ENCODE data around the gene POLR3A. TPM values are rescaled to one million over a fixed set of nuclear protein-coding genes. Genes with fewer than 3 reads are reported as not detected.

Gene POLR3A
- total RNA-seq, 4 donors from 2014 or later, result 8.3 to 13.5 (median 12.0) TPM

- H3K4me1 ChIP-seq, result peaks cover 3 to 46% (median 8%) of the 10 kb centered on the region in 3 donors
- intact Hi-C loops (cut with DNase I), result loop anchor here (5.0 kb wide), 1 partner anchor 1146 kb away; no protein-coding TSS in a partner anchor
- peaks cover 6 to 34% (median 8%) of the 10 kb centered on the region in 3 donors for H3K36me3 ChIP-seq
These were observed 16.5 kb upstream of the POLR3A start for GRCh38 chr10:78045856-78046255.

GRCh38 chr10:78045237-78045636 lies 15.9 kb upstream of the POLR3A start:
- H3K4me1 ChIP-seq, result peaks cover 3 to 46% (median 8%) of the 10 kb centered on the region in 3 donors
- intact Hi-C loops (cut with DNase I), result loop anchor here (5.0 kb wide), 1 partner anchor 1147 kb away; no protein-coding TSS in a partner anchor
- H3K9me3 ChIP-seq, result no peaks in the 10 kb centered on the region
- H3K36me3 ChIP-seq, result peaks cover 8 to 40% (median 13%) of the 10 kb centered on the region in 3 donors
- no peak overlapping the region for H3K4me3 ChIP-seq
- H3K27me3 ChIP-seq, result no peaks in the 10 kb centered on the region
- TF ChIP-seq CTCF (IDR thresholded peaks at IDR 0.05), result no peak
- TF ChIP-seq POLR2A (IDR thresholded peaks at IDR 0.05), result no peak
- WGBS, 2 donors, result 43 to 56% methylated on average over 6 to 10 of the region's 10 CpGs
- peak overlapping the region in 3 of 4 donors; percentile 18 to 38 (median 23) for H3K27ac ChIP-seq
- no peak for DNase-seq

More at GRCh38 chr10:78045856-78046255, 16.5 kb upstream of the POLR3A start:
- peak overlapping the region in 1 of 4 donors; percentile 38 for H3K27ac ChIP-seq
- H3K4me3 ChIP-seq, result no peak overlapping the region
- no peaks in the 10 kb centered on the region for H3K9me3 ChIP-seq
- no peak for DNase-seq
- H3K27me3 ChIP-seq, result no peaks in the 10 kb centered on the region
- 65 to 71% methylated on average over 5 to 6 of the region's 8 CpGs for WGBS, 2 donors
- TF ChIP-seq CTCF (IDR thresholded peaks at IDR 0.05) (no peak), POLR2A (IDR thresholded peaks at IDR 0.05) (no peak)

GRCh38 chr10:78044699-78045098 lies 15.4 kb upstream of the POLR3A start:
- TF ChIP-seq POLR2A (IDR thresholded peaks at IDR 0.05) (no peak), CTCF (IDR thresholded peaks at IDR 0.05) (no peak)
- no peak for DNase-seq
- peaks cover 8 to 43% (median 18%) of the 10 kb centered on the region in 3 donors for H3K36me3 ChIP-seq
- intact Hi-C loops (cut with DNase I), result loop anchor here (5.0 kb wide), 1 partner anchor 1148 kb away; no protein-coding TSS in a partner anchor
- H3K27me3 ChIP-seq, result no peaks in the 10 kb centered on the region
- no peak overlapping the region for H3K4me3 ChIP-seq
- no peaks in the 10 kb centered on the region for H3K9me3 ChIP-seq
- WGBS, 2 donors, result 43 to 50% methylated on average over 9 to 10 of the region's 10 CpGs
- H3K27ac ChIP-seq, result peak overlapping the region in 2 of 4 donors; percentile 23 to 38
- peaks cover 3 to 50% (median 8%) of the 10 kb centered on the region in 3 donors for H3K4me1 ChIP-seq

- intact Hi-C loops (cut with DNase I), result no loop called here
These were observed 14.9 kb upstream of the POLR3A start for GRCh38 chr10:78044179-78044578.

More at GRCh38 chr10:78044179-78044578, 14.9 kb upstream of the POLR3A start:
- H3K27me3 ChIP-seq, result no peaks in the 10 kb centered on the region
- H3K4me3 ChIP-seq, result no peak overlapping the region
- H3K36me3 ChIP-seq, result peaks cover 8 to 43% (median 23%) of the 10 kb centered on the region in 3 donors
- peak overlapping the region in 2 of 4 donors; percentile 23 to 38 for H3K27ac ChIP-seq
- DNase-seq, result no peak
- TF ChIP-seq CTCF (IDR thresholded peaks at IDR 0.05) (no peak), POLR2A (IDR thresholded peaks at IDR 0.05) (no peak)
- H3K9me3 ChIP-seq, result no peaks in the 10 kb centered on the region
- peaks cover 3 to 55% (median 8%) of the 10 kb centered on the region in 3 donors for H3K4me1 ChIP-seq

All from esophagus squamous epithelium (tissue), 5 donors.